GM23338 (cell line): ENCODE results near the gene PPP1R9B. TPM values are rescaled to one million over a fixed set of nuclear protein-coding genes. Genes with fewer than 3 reads are reported as not detected.

Experiments
- ATAC-seq: fragments of 200-7000 bp; cut with Tn5 transposase; 3 replicates; pipeline ENCODE4 v1.9.1; 2020
- DNase-seq: peaks from one replicate; pipeline ENCODE4 v3.0.0-alpha.2; 2015; ENCODE audit warnings: low spot score
- H2AFZ ChIP-seq: fragments of 200-600 bp; sonication (generic); 2 replicates; pipeline ENCODE4 v1.8.0; 2016; ENCODE audit warnings: antibody characterized with exemption, mild to moderate bottlenecking, moderate library complexity
- H3F3A ChIP-seq: fragments of 200-600 bp; sonication (generic); replicated peaks from 2 replicates; pipeline ENCODE4 v1.8.0; 2017; ENCODE audit warnings: antibody characterized with exemption, mixed run types, low read depth
- H3K27ac ChIP-seq: fragments of 200-600 bp; sonication (generic); 2 replicates; pipeline ENCODE4 v1.6.1; 2016; ENCODE audit warnings: low read depth
- H3K27me3 ChIP-seq: fragments of 200-600 bp; sonication (generic); 2 replicates; pipeline ENCODE4 v1.8.0; 2016; ENCODE audit warnings: mild to moderate bottlenecking, mixed run types, moderate library complexity; ENCODE audit not compliant: insufficient read depth
- H3K36me3 ChIP-seq: fragments of 200-600 bp; sonication (generic); 2 replicates; pipeline ENCODE4 v1.8.0; 2016; ENCODE audit warnings: mild to moderate bottlenecking; ENCODE audit not compliant: insufficient read depth
- H3K4me1 ChIP-seq: fragments of 200-600 bp; sonication (generic); 2 replicates; pipeline ENCODE4 v1.8.0; 2016; ENCODE audit warnings: mild to moderate bottlenecking, moderate library complexity; ENCODE audit not compliant: insufficient read depth
- H3K4me2 ChIP-seq: fragments of 200-600 bp; sonication (generic); 2 replicates; pipeline ENCODE4 v1.7.1; 2017; ENCODE audit warnings: mixed run types
- H3K4me3 ChIP-seq: fragments of 200-600 bp; sonication (generic); 2 replicates; pipeline ENCODE4 v1.6.1; 2016; ENCODE audit warnings: mixed run types
- H3K79me2 ChIP-seq: fragments of 200-600 bp; sonication (generic); replicated peaks from 2 replicates; pipeline ENCODE4 v1.8.0; 2017; ENCODE audit warnings: mild to moderate bottlenecking; ENCODE audit not compliant: insufficient read depth
- H3K9me2 ChIP-seq: fragments of 200-600 bp; sonication (generic); 2 replicates; pipeline ENCODE4 v1.8.0; 2017; ENCODE audit not compliant: insufficient read depth
- H4K20me1 ChIP-seq: fragments of 200-600 bp; sonication (generic); replicated peaks from 2 replicates; pipeline ENCODE4 v1.8.0; 2017; ENCODE audit warnings: mild to moderate bottlenecking; ENCODE audit not compliant: insufficient read depth
- H3K27ac Mint-ChIP-seq: 2 replicates; pipeline ENCODE4 v1.8.0; 2020; ENCODE audit warnings: inconsistent platforms, mild to moderate bottlenecking, moderate library complexity, mixed read lengths
- H3K27me3 Mint-ChIP-seq: 3 replicates; pipeline ENCODE4 v1.8.0; 2022; ENCODE audit warnings: low read depth, mild to moderate bottlenecking, moderate library complexity, mixed read lengths, inconsistent platforms; ENCODE audit not compliant: insufficient read depth, poor library complexity
- H3K36me3 Mint-ChIP-seq: 3 replicates; pipeline ENCODE4 v1.8.0; 2021; ENCODE audit warnings: low read depth, mild to moderate bottlenecking, inconsistent platforms, moderate library complexity, mixed read lengths
- H3K4me1 Mint-ChIP-seq: 3 replicates; pipeline ENCODE4 v1.8.0; 2020; ENCODE audit warnings: mild to moderate bottlenecking, inconsistent platforms, mixed read lengths
- H3K4me3 Mint-ChIP-seq: 3 replicates; pipeline ENCODE4 v1.8.0; 2021; ENCODE audit warnings: moderate library complexity, mild to moderate bottlenecking, inconsistent platforms, mixed read lengths
- H3K9me3 Mint-ChIP-seq: 3 replicates; pipeline ENCODE4 v1.8.0; 2020; ENCODE audit warnings: moderate library complexity, mild to moderate bottlenecking, inconsistent platforms, mixed read lengths
- CREB1 ChIP-seq: fragments of 250-450 bp; sonication (Bioruptor Pico); IDR thresholded peaks from 2 replicates; pipeline ENCODE4 v1.5.0; 2020; ENCODE audit warnings: low read depth, mild to moderate bottlenecking, moderate library complexity
- ETS1 ChIP-seq: IDR thresholded peaks from 2 replicates; pipeline ENCODE4 v1.6.1; 2016; ENCODE audit warnings: antibody characterized with exemption
- EZH2 ChIP-seq: fragments of 200-600 bp; sonication (generic); IDR thresholded peaks from one replicate; pipeline ENCODE4 v1.8.0; 2017; ENCODE audit warnings: antibody characterized with exemption, mild to moderate bottlenecking, low read depth; ENCODE audit not compliant: unreplicated experiment
- EZH2phosphoT487 ChIP-seq: fragments of 200-600 bp; sonication (generic); IDR thresholded peaks from one replicate; pipeline ENCODE4 v1.8.1; 2018; ENCODE audit warnings: antibody characterized with exemption; ENCODE audit not compliant: unreplicated experiment
- JUNB ChIP-seq: IDR thresholded peaks from one replicate; pipeline ENCODE4 v1.6.1; 2016; ENCODE audit warnings: antibody characterized with exemption; ENCODE audit not compliant: unreplicated experiment
- NANOG ChIP-seq: IDR thresholded peaks from 2 replicates; pipeline ENCODE4 v1.6.1; 2016; ENCODE audit warnings: antibody characterized with exemption, borderline replicate concordance
- POLR2AphosphoS5 ChIP-seq: IDR thresholded peaks from 2 replicates; pipeline ENCODE4 v1.6.1; 2016; ENCODE audit warnings: antibody characterized with exemption, low read depth
- STAT1 ChIP-seq: IDR thresholded peaks from one replicate; pipeline ENCODE4 v1.6.1; 2016; ENCODE audit warnings: antibody characterized with exemption; ENCODE audit not compliant: unreplicated experiment
- ZNF114 ChIP-seq: fragments of 250-450 bp; sonication (Bioruptor Pico); IDR thresholded peaks from 2 replicates; pipeline ENCODE4 v1.5.0; 2020; ENCODE audit warnings: mild to moderate bottlenecking, moderate library complexity
- ZNF331 ChIP-seq: fragments of 250-450 bp; sonication (Bioruptor Pico); IDR thresholded peaks from 2 replicates; pipeline ENCODE4 v1.5.0; 2020; ENCODE audit warnings: low read depth, mild to moderate bottlenecking, moderate library complexity
- ZNF462 ChIP-seq: fragments of 250-450 bp; sonication (Bioruptor Pico); IDR thresholded peaks from 2 replicates; pipeline ENCODE4 v1.5.0; 2020; ENCODE audit warnings: mild to moderate bottlenecking, moderate library complexity
- polyA plus RNA-seq: library from polyadenylated mRNA; unstranded; fragments of >200 nt; fragmentation: Nextera tagmentation; extraction: Ambion mirVana; gene quantifications from 2 replicates; pipeline ENCODE4 v1.2.1, GENCODE V29; 2016
- total RNA-seq: library from RNA; depleted of rRNA; stranded (reverse); fragments of >200 nt; shearing (Covaris generic); gene quantifications from 2 replicates; pipeline ENCODE4 v1.2.3, GENCODE V29; 2014
- TF ChIP-seq, protein P1 (sequence below), 2 experiments: fragments of 200-600 bp in 1 of 2; sonication (generic) in 1 of 2; conservative IDR thresholded peaks; 2 replicates each; pipeline versions ENCODE4 v1.5.1 to v1.6.1; 2016 to 2017; ENCODE audit warnings: antibody characterized with exemption in 2 of 2, low read depth in 2 of 2, mild to moderate bottlenecking in 2 of 2, moderate library complexity in 1 of 2

The PPP1R9B gene
- total and polyA plus RNA-seq, 2 experiments from 2014 or later: 2.1 to 10.5 TPM

DNA sequence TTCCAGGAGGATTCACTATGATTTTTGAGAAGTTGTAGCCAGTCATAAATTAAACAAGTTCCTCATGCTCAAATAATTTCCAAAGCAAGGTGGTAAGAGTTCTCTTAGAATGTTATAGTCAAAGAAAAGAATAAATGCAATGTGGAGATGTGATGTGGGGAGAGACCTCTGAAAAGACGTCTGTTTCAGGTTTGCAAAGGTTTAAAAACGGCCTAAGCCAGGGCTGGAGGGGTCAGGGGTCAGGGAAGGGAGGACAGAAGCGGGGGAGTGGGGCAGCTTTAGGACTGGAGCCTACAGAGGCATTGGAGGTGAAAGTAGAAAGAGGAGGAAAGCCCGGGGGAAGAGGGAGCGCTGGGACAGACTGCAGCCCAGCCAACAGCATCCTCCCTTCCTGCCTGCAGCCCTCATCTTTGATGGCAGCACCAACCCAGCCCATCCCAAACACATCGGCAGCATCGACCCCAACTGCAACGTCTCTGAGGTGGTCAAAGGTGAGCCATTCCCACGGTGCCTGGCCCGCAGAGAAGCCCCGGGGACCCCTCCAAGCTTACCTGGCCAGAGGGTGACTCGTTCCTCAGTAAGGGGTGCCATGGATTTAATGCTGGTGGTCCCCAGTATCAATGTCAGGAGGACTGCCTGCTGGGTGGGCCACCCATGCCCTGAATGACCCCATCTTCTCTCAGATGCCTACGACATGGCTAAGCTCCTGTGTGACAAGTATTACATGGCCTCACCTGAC lies 43.9 kb downstream of the PPP1R9B start:
- no peak for DNase-seq
- Mint-ChIP-seq H3K4me1 (peaks cover 6% of the 10 kb centered on the region), H3K4me3 (no peak overlapping the region), H3K27me3 (peaks cover 13% of the 10 kb centered on the region), H3K36me3 (no peaks in the 10 kb centered on the region; the same call in 1 of the 3 replicates), H3K9me3 (no peaks in the 10 kb centered on the region), H3K27ac (no peak overlapping the region)
- Histone ChIP-seq H4K20me1 (no peaks in the 10 kb centered on the region), H3K36me3 (no peaks in the 10 kb centered on the region), H3K4me3 (no peak overlapping the region), H3K79me2 (no peaks in the 10 kb centered on the region), H3K4me1 (peaks cover 4% of the 10 kb centered on the region; the same call in 1 of the 2 replicates), H3K9me2 (no peaks in the 10 kb centered on the region), H2AFZ (no peak overlapping the region), H3K4me2 (no peak overlapping the region), H3K27ac (no peak overlapping the region), H3K27me3 (no peaks in the 10 kb centered on the region), H3F3A (no peaks in the 10 kb centered on the region)
- TF ChIP-seq ZNF331: no peak
- TF ChIP-seq, protein P1, sequence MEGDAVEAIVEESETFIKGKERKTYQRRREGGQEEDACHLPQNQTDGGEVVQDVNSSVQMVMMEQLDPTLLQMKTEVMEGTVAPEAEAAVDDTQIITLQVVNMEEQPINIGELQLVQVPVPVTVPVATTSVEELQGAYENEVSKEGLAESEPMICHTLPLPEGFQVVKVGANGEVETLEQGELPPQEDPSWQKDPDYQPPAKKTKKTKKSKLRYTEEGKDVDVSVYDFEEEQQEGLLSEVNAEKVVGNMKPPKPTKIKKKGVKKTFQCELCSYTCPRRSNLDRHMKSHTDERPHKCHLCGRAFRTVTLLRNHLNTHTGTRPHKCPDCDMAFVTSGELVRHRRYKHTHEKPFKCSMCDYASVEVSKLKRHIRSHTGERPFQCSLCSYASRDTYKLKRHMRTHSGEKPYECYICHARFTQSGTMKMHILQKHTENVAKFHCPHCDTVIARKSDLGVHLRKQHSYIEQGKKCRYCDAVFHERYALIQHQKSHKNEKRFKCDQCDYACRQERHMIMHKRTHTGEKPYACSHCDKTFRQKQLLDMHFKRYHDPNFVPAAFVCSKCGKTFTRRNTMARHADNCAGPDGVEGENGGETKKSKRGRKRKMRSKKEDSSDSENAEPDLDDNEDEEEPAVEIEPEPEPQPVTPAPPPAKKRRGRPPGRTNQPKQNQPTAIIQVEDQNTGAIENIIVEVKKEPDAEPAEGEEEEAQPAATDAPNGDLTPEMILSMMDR (conservative IDR thresholded peaks at IDR 0.05; ENCODE audit: low read depth in 2 of 2): no peak
- no peak for TF ChIP-seq NANOG
- TF ChIP-seq ETS1: no peak
- TF ChIP-seq ZNF114 (CRISPR knock-in tag): no peak
- TF ChIP-seq JUNB: no peak
- TF ChIP-seq STAT1: no peak
- TF ChIP-seq EZH2phosphoT487: no peak
- no peak for TF ChIP-seq ZNF462 (CRISPR knock-in tag)
- TF ChIP-seq POLR2AphosphoS5: no peak
- TF ChIP-seq EZH2: no peak
- no peak for TF ChIP-seq CREB1
- ATAC-seq: no peak
